NK-92 treated with Interleukin-12 subunit alpha and Interleukin-12 subunit beta, amount 100 ng/mL, for 24 hours (cell line): ENCODE data around the gene AKR1E2.
A peak's percentile ranks its signal among the peaks of the same experiment; 100 is the strongest.

ENCODE experiments used
- DNase-seq: peaks from one replicate; lab custom pipeline; 2025; lab: John Stamatoyannopoulos, UW

The AKR1E2 gene

GRCh38 chr10:4845766-4846165 is 19.8 kb downstream of the AKR1E2 start:
- DNase-seq: no peak

GRCh38 chr10:4846775-4847174 is 20.8 kb downstream of the AKR1E2 start:
- no peak for DNase-seq

- DNase-seq: no peak
Observed at GRCh38 chr10:4847561-4848355, 21.8 kb downstream of the AKR1E2 start.

GRCh38 chr10:4848356-4849041 is 22.5 kb downstream of the AKR1E2 start:
- no peak for DNase-seq

- no peak for DNase-seq
Observed at GRCh38 chr10:4849042-4849402, 23.0 kb downstream of the AKR1E2 start.

GRCh38 chr10:4849555-4850242 is 23.7 kb downstream of the AKR1E2 start:
- peak; percentile 68 for DNase-seq

- DNase-seq: no peak
Observed at GRCh38 chr10:4850397-4850796, 24.4 kb downstream of the AKR1E2 start.

GRCh38 chr10:4851176-4851575 is 25.2 kb downstream of the AKR1E2 start:
- no peak for DNase-seq

- no peak for DNase-seq
Observed at GRCh38 chr10:4851846-4852245, 25.8 kb downstream of the AKR1E2 start.

GRCh38 chr10:4865945-4866661 is 40.1 kb downstream of the AKR1E2 start:
- no peak for DNase-seq

GRCh38 chr10:4867109-4867519 is 41.1 kb downstream of the AKR1E2 start:
- no peak for DNase-seq

GRCh38 chr10:4867520-4868356 is 41.7 kb downstream of the AKR1E2 start:
- no peak for DNase-seq

- DNase-seq: no peak
Observed at GRCh38 chr10:4868357-4868657, 42.3 kb downstream of the AKR1E2 start.

- DNase-seq: no peak
Observed at GRCh38 chr10:4882704-4883078, 56.7 kb downstream of the AKR1E2 start.

- no peak for DNase-seq
Observed at GRCh38 chr10:4883079-4883739, 57.2 kb downstream of the AKR1E2 start.

GRCh38 chr10:4885162-4885561 is 59.2 kb downstream of the AKR1E2 start:
- DNase-seq: no peak

GRCh38 chr10:4887501-4887900 is 61.5 kb downstream of the AKR1E2 start:
- DNase-seq: no peak

GRCh38 chr10:4888236-4888635 is 62.2 kb downstream of the AKR1E2 start:
- no peak for DNase-seq

GRCh38 chr10:4889959-4890358 is 64.0 kb downstream of the AKR1E2 start:
- no peak for DNase-seq

- no peak for DNase-seq
Observed at GRCh38 chr10:4892681-4893080, 66.7 kb downstream of the AKR1E2 start.

- no peak for DNase-seq
Observed at GRCh38 chr10:4894335-4894734, 68.3 kb downstream of the AKR1E2 start.
